NOMO-1 treated with DMSO at 0.1 percent for 48 hours (cell line): ENCODE data around the gene PRDM15.

ENCODE experiments used
- DNase-seq: peaks from one replicate; lab custom pipeline; 2025; ENCODE audit not compliant: unreplicated experiment; lab: John Stamatoyannopoulos, UW

PRDM15 gene

DNA sequence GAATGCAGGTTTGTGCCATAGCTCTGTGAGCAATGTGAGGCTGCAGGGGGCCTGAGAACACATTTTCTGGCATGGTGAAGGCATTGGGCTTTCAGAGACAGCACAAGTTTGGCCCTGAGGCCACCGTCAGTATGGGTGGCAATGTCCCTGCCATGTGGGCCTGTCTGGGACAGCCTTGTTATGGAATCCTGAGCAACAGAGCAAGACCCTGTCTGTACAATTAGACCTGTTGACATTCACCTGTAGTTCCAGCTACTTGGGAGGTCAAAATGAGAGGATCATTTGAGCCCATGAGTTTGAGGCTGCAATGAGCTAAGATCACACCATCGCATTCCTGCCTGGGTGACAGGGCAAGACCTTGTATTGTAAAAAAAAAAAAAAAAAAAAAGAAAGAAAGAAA, 35.6 kb downstream of the PRDM15 start:
- no peak for DNase-seq

DNA sequence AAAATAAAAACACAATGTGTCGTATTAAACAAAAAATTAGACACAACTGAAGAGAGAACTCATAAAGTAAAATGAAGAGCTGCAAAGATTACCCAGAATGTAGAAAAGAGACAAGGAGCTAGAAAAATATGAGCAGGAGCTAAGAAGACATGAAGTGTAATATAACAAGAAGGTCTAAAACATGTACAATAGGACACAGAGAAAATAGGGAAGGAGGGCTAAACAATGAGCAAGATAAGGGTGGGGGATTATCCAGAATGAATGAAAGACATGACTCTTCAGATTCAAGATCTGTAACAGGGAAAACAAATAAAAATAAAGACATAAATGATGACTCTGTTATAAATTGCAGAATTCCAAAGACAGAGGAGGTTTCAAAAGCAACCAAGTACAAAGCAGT, 38.3 kb downstream of the PRDM15 start:
- DNase-seq = no peak

GRCh38 chr21:41839387-41840000, 39.6 kb downstream of the PRDM15 start:
- no peak for DNase-seq

- no peak for DNase-seq
Observed at GRCh38 chr21:41837756-41838297, 41.3 kb downstream of the PRDM15 start.

- DNase-seq = no peak
Observed at GRCh38 chr21:41836166-41837015, 42.8 kb downstream of the PRDM15 start.

- no peak for DNase-seq
Observed at GRCh38 chr21:41835711-41836154, 43.4 kb downstream of the PRDM15 start.

GRCh38 chr21:41834926-41835663, 44.0 kb downstream of the PRDM15 start:
- no peak for DNase-seq

DNA sequence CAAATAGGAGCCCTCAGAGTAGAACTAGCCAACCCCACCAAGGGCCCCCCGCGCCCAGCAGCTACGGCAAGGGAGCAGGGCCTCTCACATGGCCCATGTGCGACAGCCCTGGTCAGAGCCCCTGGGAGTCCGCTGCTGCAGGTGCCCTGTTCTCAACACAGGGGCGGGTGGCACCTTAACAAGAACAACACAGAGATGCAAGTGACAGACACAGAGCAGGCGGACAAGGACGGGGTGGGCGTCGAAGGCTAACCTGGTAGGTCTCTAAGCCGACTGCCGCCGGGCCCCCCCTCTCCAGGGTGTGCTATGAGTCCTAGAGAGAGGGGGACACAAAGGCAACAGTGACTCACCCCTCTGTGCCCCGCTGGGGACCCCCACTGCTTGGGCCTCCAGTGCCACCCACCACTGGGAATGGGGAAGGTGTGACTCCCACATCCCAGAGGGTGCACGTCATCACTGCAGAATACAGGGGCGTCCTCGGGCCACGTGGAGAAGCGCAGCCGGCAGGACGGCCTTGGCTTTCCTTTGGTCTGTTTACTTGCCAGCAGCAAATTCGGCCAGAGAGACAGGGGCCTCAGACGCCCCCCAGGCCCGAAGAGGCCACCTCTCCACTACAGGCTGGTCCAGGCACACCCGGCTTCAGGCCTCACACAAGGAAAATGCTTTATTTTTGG, 44.8 kb downstream of the PRDM15 start:
- DNase-seq = no peak

- no peak for DNase-seq
Observed at GRCh38 chr21:41833497-41834115, 45.5 kb downstream of the PRDM15 start.

DNA sequence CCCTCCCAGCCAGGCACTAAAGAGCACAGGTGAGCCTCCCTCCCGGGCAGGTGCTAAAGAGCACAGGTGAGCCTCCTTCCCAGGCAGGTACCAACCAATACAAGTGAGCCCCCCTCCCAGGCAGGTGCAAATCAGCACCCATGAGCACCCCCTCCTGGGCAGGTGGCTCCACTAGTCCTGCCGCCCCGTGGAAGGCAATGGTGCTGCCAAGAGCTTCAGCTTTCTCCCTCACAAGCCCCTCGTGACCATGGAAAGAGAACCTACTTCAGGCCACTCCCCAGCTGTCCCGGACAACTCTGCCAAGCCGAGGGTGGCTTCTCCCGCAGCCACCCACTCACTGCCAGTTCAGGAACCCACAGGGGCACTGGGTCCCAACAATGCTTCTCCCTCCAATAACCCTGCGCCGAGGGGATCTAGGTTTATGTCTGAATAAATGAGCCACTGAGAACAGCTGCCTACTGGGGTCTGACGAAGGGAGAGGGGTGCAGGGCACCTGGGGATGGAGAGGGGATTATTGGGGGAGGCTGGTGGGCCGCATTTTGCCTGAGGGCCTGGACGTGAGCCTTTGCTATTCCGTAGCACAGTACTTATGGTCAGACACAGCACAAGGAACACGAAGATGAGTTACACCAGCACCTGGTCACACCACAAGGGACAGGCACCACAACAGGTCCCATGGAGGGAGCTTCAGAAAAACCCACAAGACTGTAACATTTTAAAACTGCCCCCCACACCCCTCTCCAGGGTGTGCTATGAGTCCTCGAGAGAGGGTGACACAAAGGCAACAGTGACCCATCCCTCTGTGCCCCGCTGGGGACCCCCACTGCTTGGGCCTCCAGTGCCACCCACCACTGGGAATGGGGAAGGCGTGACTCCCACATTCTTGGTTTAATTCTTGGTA, 46.3 kb downstream of the PRDM15 start:
- no peak for DNase-seq

- DNase-seq = no peak
Observed at GRCh38 chr21:41831866-41832595, 47.1 kb downstream of the PRDM15 start.

DNA sequence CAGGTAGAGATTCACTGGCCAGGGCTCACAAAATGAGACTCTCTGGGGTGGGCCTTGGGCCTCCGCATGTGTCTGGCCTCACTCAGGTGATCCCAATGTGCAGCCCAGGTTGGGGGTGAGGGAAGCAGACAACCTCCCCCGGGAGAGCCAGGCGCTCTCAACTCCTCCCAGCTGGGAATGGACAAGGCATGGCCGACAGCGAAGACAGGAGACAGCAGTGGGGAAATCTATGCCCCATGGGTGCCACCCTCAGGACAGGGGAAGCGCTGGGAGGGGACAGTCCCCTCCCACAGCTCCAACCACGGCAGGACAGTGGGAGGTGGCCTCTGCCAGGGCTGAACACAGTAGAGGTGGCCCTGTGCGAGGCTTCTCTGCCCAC, 47.7 kb downstream of the PRDM15 start:
- DNase-seq = no peak

DNA sequence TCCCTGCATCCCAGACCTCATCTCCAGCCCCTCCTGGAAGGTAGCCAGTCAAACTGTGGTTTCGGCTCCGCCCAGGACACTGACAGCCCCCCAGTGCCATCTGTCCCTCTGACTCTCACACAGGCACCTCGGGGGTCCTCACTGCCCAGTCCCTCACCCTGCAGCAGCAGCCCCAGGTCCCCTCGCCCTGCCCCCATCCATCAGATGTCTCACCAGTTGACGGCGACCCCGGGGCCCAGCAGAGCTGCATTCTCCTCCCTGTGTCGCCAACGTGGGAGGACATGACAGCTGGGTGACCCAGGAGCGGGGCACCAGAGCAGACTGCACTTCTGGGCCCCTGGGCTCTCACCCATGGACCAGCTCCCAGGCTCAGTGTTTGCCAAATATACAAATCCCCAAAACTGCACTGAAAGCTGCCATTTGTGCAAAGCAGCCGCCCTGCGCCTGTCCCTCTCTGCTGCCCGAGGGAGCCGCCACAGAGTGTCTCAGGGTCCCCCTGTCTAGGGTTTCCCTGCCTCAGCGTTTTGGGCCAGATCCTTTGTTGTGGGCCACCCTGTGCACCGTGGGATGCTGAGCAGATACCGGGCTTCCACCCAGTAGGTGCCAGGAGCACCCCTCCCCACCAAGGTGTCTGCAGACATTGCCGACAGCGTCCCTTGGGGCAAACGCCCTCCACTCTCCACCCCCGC, 48.2 kb downstream of the PRDM15 start:
- no peak for DNase-seq

DNA sequence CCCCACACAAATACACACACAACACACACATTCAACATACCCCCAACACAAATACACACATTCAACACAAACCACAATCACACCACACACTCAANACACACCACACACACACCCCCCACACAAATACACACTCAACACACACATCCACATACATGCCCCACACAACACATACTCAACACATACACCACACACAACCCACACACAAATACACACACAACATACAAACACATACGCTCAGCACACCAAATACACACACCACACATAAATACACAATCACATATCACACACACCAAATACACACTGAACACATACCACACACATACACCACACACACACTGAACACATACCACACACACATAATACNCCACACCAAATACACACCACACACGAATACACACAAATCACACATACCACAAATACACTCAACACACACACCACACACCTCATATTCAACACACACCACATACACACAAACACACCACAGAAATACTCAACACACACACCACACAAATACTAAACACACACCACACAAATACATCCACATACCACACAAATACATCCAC, 48.9 kb downstream of the PRDM15 start:
- no peak for DNase-seq

DNA sequence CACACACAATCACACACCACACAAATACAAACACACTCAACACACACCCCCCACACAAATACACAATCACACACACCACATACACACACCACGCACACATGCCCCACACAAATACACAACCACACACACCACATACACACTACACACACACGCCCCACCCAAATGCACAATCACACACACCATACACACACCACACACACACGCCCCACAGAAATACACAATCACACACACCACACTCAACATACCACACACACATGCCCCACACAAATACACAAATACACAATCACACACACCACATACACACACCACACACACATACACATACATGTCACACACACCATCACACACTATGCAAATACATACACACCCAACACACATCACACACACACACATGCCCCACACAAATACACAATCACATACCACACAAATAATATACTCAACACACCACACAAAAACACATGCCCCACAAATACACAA, 50.2 kb downstream of the PRDM15 start:
- no peak for DNase-seq

- DNase-seq = no peak
Observed at GRCh38 chr21:41827951-41828883, 50.9 kb downstream of the PRDM15 start.

- no peak for DNase-seq
Observed at GRCh38 chr21:41825881-41826280, 53.3 kb downstream of the PRDM15 start.
